Endothelial cell of umbilical vein (primary cell): Measurements from ENCODE around the gene JARID2. TPM values are rescaled to one million over a fixed set of nuclear protein-coding genes. Genes with fewer than 3 reads are reported as not detected.
"Not testable (repeated sequence)": the region's sequence is repeated elsewhere in the genome, so short reads cannot be mapped to it uniquely, and the experiment has no call there.

Source experiments
- BruUV-seq: library from RNA; stranded (reverse); fragments of 400-500 nt; replicated peaks from 2 replicates; lab custom pipeline; 2021; lab: Mats Ljungman, UMichigan
- CTCF ChIA-PET: fragments of 300-600, 350-600 bp; sonication (Branson Sonifier 250); formaldehyde crosslinking; loops from one replicate; lab custom pipeline; 2021; ENCODE audit warnings: antibody characterized with exemption, inconsistent platforms; lab: Charles Lee
- POLR2A ChIA-PET: fragments of 300-600, 350-600 bp; sonication (Branson Sonifier 250); formaldehyde crosslinking; loops from one replicate; lab custom pipeline; 2021; ENCODE audit warnings: antibody characterized with exemption, inconsistent platforms; lab: Charles Lee
- DNase-seq: peaks from one replicate; pipeline ENCODE4 v3.0.0-alpha.2; 2011; ENCODE audit warnings: low read depth, low spot score
- FAIRE-seq: peaks from 2 replicates; lab custom pipeline; 2011; peaks lifted over from hg19 to GRCh38; lab: Jason Lieb, UNC
- H2AFZ ChIP-seq: 2 replicates; pipeline ENCODE4 v1.6.0; 2012; ENCODE audit warnings: low read depth, low read length, control low read depth, inconsistent platforms
- H3K27ac ChIP-seq: 2 replicates; pipeline ENCODE4 v1.5.1; 2011; ENCODE audit warnings: low read depth, mild to moderate bottlenecking, control low read depth, low read length, moderate library complexity; ENCODE audit not compliant: insufficient read depth
- H3K27me3 ChIP-seq, 2 experiments: 2 replicates each; pipeline versions ENCODE4 v1.6.0 to v1.6.1; 2011; ENCODE audit warnings: low read length in 2 of 2, mixed read lengths in 1 of 2; ENCODE audit not compliant: control insufficient read depth in 2 of 2, insufficient read depth in 2 of 2
- H3K36me3 ChIP-seq, 2 experiments: 2 replicates in 1 of 2; 3 replicates in 1 of 2; pipeline ENCODE4 v1.5.1; 2011; ENCODE audit warnings: low read length in 2 of 2, mild to moderate bottlenecking in 1 of 2, moderate library complexity in 1 of 2; ENCODE audit not compliant: control insufficient read depth in 2 of 2, insufficient read depth in 2 of 2; ENCODE audit errors: extremely low read depth in 1 of 2
- H3K4me1 ChIP-seq: 3 replicates; pipeline ENCODE4 v1.5.1; 2011; ENCODE audit warnings: mild to moderate bottlenecking, low read length; ENCODE audit not compliant: control insufficient read depth, insufficient read depth; ENCODE audit errors: extremely low read depth
- H3K4me2 ChIP-seq: 2 replicates; pipeline ENCODE4 v1.6.1; 2011; ENCODE audit warnings: low read length, control low read depth, mixed read lengths; ENCODE audit not compliant: insufficient read depth
- H3K4me3 ChIP-seq, 3 experiments: fragments of 200-600 bp in 1 of 3; sonication (generic), shearing (Covaris generic) in 1 of 3; replicated peaks in 1 of 3; 2 replicates each; pipeline ENCODE4 v1.5.1; 2011 to 2016; ENCODE audit warnings: control low read depth in 3 of 3, low read length in 3 of 3, mild to moderate bottlenecking in 2 of 3, inconsistent platforms in 1 of 3, low read depth in 1 of 3, moderate library complexity in 1 of 3; ENCODE audit not compliant: insufficient read depth in 1 of 3
- H3K79me2 ChIP-seq: 2 replicates; pipeline ENCODE4 v1.6.0; 2012; ENCODE audit warnings: low read length, inconsistent platforms; ENCODE audit not compliant: control insufficient read depth, insufficient read depth
- H3K9ac ChIP-seq: replicated peaks from 2 replicates; pipeline ENCODE3; 2011; ENCODE audit warnings: low read length, control low read depth; ENCODE audit not compliant: insufficient read depth; ENCODE audit errors: extremely low read depth
- H3K9me1 ChIP-seq: replicated peaks from 3 replicates; pipeline ENCODE4 v1.6.0; 2011; ENCODE audit warnings: mild to moderate bottlenecking, low read length; ENCODE audit not compliant: control insufficient read depth, insufficient read depth; ENCODE audit errors: extremely low read depth
- H3K9me3 ChIP-seq: replicated peaks from 2 replicates; pipeline ENCODE4 v1.5.1; 2012; ENCODE audit warnings: low read length, inconsistent platforms; ENCODE audit not compliant: control insufficient read depth, insufficient read depth
- H4K20me1 ChIP-seq: replicated peaks from 2 replicates; pipeline ENCODE3; 2011; ENCODE audit warnings: mild to moderate bottlenecking, low read length; ENCODE audit not compliant: control insufficient read depth, insufficient read depth; ENCODE audit errors: extremely low read depth
- MYC ChIP-seq: IDR thresholded peaks from one replicate; pipeline ENCODE4 v1.6.1; 2011; ENCODE audit warnings: mild to moderate bottlenecking, low read depth, low read length
- POLR2AphosphoS5 ChIP-seq: IDR thresholded peaks from 2 replicates; pipeline ENCODE4 v1.6.1; 2012; ENCODE audit warnings: low read depth, mild to moderate bottlenecking, control low read depth, low read length, moderate library complexity; ENCODE audit not compliant: insufficient read depth
- dilution Hi-C: fragments of 300-500 bp; cut with MboI; formaldehyde crosslinking; loops from one replicate; pipeline ENCODE4 v1.15.0; 2019; ENCODE audit warnings: low sequenced_read_pairs; ENCODE audit not compliant: extremely low pct_ligation_motif_present
- intact Hi-C: fragments of 100-400 bp; cut with micrococcal nuclease; formaldehyde crosslinking; loops from one replicate; pipeline ENCODE4 v1.10.0; 2022
- polyA plus RNA-seq, 4 experiments: library from polyadenylated mRNA; depleted of rRNA in 3 of 4; stranded (reverse) in 3 of 4; unstranded in 1 of 4; fragments of >200 nt; gene quantifications; 2 replicates each; pipeline versions ENCODE4 v1.2.1 to v1.2.3, GENCODE V29; 2011 to 2012; ENCODE audit warnings: missing spikeins in 1 of 4
- total RNA-seq: library from RNA; stranded (reverse); gene quantifications from 2 replicates; pipeline ENCODE4 v1.2.3, GENCODE V29; 2021

Gene JARID2
- total and polyA plus RNA-seq, 2 donors (not counting 3 experiments of a cell fraction or from before 2014, with no cell fraction given): 2.9 to 10.6 TPM

DNA sequence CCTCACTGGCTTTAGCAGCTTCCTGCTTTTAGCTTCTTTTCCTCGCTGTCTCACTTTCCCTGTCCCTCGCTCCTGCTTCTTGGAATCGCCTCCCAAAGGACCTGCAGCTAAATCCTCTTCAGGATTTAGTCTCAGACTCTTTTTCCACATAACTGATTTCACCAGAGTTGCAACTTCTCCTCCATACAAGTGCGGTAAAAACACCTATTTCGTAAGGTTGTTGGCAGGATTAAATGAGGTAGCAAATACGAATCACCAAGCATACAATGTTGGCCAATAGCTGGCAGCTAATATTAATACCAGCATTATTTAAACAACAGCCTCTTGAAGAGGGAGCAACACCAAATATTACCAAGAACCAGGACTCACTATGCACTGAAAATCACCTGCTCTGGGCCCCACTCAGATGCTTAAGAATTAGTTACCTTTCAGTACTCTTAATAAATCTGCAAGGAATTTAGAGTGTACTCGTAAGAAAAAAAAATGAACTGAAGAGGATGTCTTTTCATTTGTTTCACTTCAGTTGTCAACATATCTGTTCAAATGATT, 293.9 kb downstream of the JARID2 start:
- H3K79me2 ChIP-seq: no peaks in the 10 kb centered on the region
- dilution Hi-C loops: no loop called here
- H3K4me3 ChIP-seq: no peak overlapping the region
- no peaks in the 10 kb centered on the region for H3K27me3 ChIP-seq
- intact Hi-C loops: no loop called here
- no peak overlapping the region for H3K9ac ChIP-seq
- H3K27ac ChIP-seq: no peak overlapping the region
- FAIRE-seq (no peak), DNase-seq (no peak)
- BruUV-seq: no TSS peak
- CTCF ChIA-PET: interaction anchor here (0.9 kb wide), 1 partner anchor 8 kb away, joined by 3 read pairs; no protein-coding TSS in a partner anchor
- no peak overlapping the region for H2AFZ ChIP-seq
- POLR2A ChIA-PET: no interaction called here
- no peaks in the 10 kb centered on the region for H3K9me3 ChIP-seq
- TF ChIP-seq POLR2AphosphoS5 (no peak), MYC (no peak)
- no peaks in the 10 kb centered on the region for H4K20me1 ChIP-seq
- no peaks in the 10 kb centered on the region for H3K9me1 ChIP-seq
- H3K4me1 ChIP-seq: no peaks in the 10 kb centered on the region
- H3K36me3 ChIP-seq: no peaks in the 10 kb centered on the region
- H3K4me2 ChIP-seq: no peak overlapping the region

DNA sequence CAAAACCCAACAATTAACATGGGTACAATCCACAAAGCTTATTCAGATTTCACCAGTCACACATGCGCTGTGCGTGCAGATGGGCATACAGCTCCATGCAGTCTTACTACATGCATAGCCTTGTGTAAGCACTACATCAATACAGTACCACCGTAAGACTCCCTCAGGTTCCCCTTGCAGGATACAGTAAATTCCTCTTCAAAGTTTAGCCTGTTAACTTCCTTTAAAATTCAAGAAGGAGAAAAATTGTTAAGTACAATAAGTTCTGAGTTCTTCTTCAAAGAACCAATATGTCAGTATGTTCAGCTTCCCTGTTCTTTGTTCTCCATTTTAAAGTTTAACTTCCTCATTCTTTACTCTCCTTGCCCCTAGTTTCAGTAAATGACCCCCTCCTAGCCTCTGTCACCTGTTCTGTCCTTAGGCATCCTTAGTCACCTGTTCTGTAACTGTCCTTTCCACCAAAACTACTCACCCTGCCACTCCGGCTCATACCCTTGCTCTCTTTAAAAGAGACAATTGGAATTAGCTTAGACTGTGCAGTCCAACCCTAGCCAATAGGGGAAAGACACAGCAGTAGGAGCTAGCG, 297.6 kb downstream of the JARID2 start:
- FAIRE-seq, H3K9me3 ChIP-seq, H3K27me3 ChIP-seq, CTCF ChIA-PET, dilution Hi-C loops, intact Hi-C loops, H3K36me3 ChIP-seq, H3K4me3 ChIP-seq, POLR2A ChIA-PET, H3K4me2 ChIP-seq, H3K9ac ChIP-seq, H3K9me1 ChIP-seq, H4K20me1 ChIP-seq, H3K27ac ChIP-seq, H3K79me2 ChIP-seq, DNase-seq, BruUV-seq, H2AFZ ChIP-seq: not testable (repeated sequence)
- H3K4me1 ChIP-seq: peaks cover 14% of the 10 kb centered on the region
